Ishikawa (cell line): ENCODE results near the gene LRRC1.

Experiments
- CEBPB ChIP-seq: IDR thresholded peaks from 2 replicates; pipeline ENCODE4 v1.6.1; 2012
- CREB1 ChIP-seq: IDR thresholded peaks from 2 replicates; pipeline ENCODE4 v1.6.1; 2012; ENCODE audit warnings: low read depth
- EGR1 ChIP-seq: IDR thresholded peaks from 2 replicates; pipeline ENCODE4 v1.6.1; 2012
- EP300 ChIP-seq: IDR thresholded peaks from 2 replicates; pipeline ENCODE4 v1.6.1; 2012; ENCODE audit warnings: borderline replicate concordance
- FOXM1 ChIP-seq: IDR thresholded peaks from 2 replicates; pipeline ENCODE4 v1.6.1; 2012; ENCODE audit warnings: low read depth, borderline replicate concordance
- MAX ChIP-seq: IDR thresholded peaks from 2 replicates; pipeline ENCODE4 v1.6.1; 2012
- NFIC ChIP-seq: IDR thresholded peaks from 2 replicates; pipeline ENCODE4 v1.6.1; 2012
- RAD21 ChIP-seq: IDR thresholded peaks from 2 replicates; pipeline ENCODE4 v1.6.1; 2012; ENCODE audit warnings: low read depth
- REST ChIP-seq: IDR thresholded peaks from 2 replicates; pipeline ENCODE4 v1.6.1; 2012; ENCODE audit warnings: low read depth, mild to moderate bottlenecking
- TAF1 ChIP-seq: IDR thresholded peaks from 2 replicates; pipeline ENCODE4 v1.6.1; 2012; ENCODE audit warnings: low read depth, mild to moderate bottlenecking
- TCF12 ChIP-seq: IDR thresholded peaks from 2 replicates; pipeline ENCODE4 v1.6.1; 2012; ENCODE audit warnings: low read depth
- TEAD4 ChIP-seq: IDR thresholded peaks from 2 replicates; pipeline ENCODE4 v1.6.1; 2012
- USF1 ChIP-seq: IDR thresholded peaks from 2 replicates; pipeline ENCODE4 v1.6.1; 2012
- YY1 ChIP-seq: IDR thresholded peaks from 2 replicates; pipeline ENCODE4 v1.6.1; 2012; ENCODE audit warnings: low read depth
- ZBTB7A ChIP-seq: IDR thresholded peaks from 2 replicates; pipeline ENCODE4 v1.6.1; 2012; ENCODE audit warnings: low read depth

Gene LRRC1

GRCh38 chr6:53869964-53870363 is 75.2 kb downstream of the LRRC1 start:
- TF ChIP-seq TAF1 (no peak), YY1 (no peak), REST (no peak), EP300 (no peak)

GRCh38 chr6:53873922-53874321 is 79.1 kb downstream of the LRRC1 start:
- no peak for TF ChIP-seq ZBTB7A
- no peak for TF ChIP-seq MAX
- TF ChIP-seq USF1 = no peak
- TF ChIP-seq YY1 = no peak
- TF ChIP-seq CEBPB = no peak
- TF ChIP-seq TEAD4 = no peak
- no peak for TF ChIP-seq REST
- no peak for TF ChIP-seq NFIC
- no peak for TF ChIP-seq CREB1

GRCh38 chr6:53874964-53875363 is 80.2 kb downstream of the LRRC1 start:
- TF ChIP-seq TCF12 (no peak), FOXM1 (no peak), TEAD4 (no peak), EP300 (no peak)

GRCh38 chr6:53877151-53877550 is 82.3 kb downstream of the LRRC1 start:
- TF ChIP-seq EP300 = no peak
- no peak for TF ChIP-seq EGR1
- TF ChIP-seq TEAD4 = no peak
- TF ChIP-seq ZBTB7A = no peak
- no peak for TF ChIP-seq CEBPB
- no peak for TF ChIP-seq TCF12

- TF ChIP-seq YY1 (no peak), TEAD4 (peak; percentile 84)
Measured at GRCh38 chr6:53878808-53879207, 84.0 kb downstream of the LRRC1 start.

- no peak for TF ChIP-seq CREB1
- no peak for TF ChIP-seq REST
- TF ChIP-seq FOXM1 = no peak
- no peak for TF ChIP-seq CEBPB
- TF ChIP-seq NFIC = no peak
- no peak for TF ChIP-seq TCF12
- TF ChIP-seq RAD21 = no peak
- TF ChIP-seq USF1 = no peak
- no peak for TF ChIP-seq MAX
- no peak for TF ChIP-seq TEAD4
- no peak for TF ChIP-seq YY1
- TF ChIP-seq EP300 = no peak
- no peak for TF ChIP-seq ZBTB7A
Measured at GRCh38 chr6:53879608-53880007, 84.8 kb downstream of the LRRC1 start.
